ENCODE data around the gene CDC25B. TPM values are rescaled to one million over a fixed set of nuclear protein-coding genes. Genes with fewer than 3 reads are reported as not detected.

CDC25B gene
- total and polyA plus RNA-seq, 4 donors = 4.4 to 12.9 (median 9.2) TPM

DNA sequence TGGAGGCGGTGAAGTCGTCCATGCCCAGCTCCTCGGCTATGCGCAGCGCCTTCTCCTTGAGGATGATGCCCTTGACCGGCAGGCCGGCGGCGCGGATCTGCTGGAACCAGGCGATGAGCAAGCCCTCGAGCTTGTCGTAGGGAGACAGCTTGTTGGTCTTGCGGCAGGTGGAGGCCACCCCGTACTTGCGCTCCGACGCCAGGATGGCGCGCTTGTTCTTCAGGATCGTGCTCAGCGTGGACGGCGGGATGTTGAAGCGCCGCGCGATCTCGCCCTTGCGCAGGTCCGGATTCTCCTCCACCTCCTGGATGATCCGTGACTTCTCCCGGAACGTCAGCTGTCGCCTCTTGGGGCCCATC, 10.0 kb upstream of the CDC25B start:
- peak; percentile 49 for DNase-seq (ENCODE audit: low spot score)
- no peaks in the 10 kb centered on the region for H3K9me3 ChIP-seq (ENCODE audit: control insufficient read depth in 4 of 4, low read length in 3 of 4)
- no peaks in the 10 kb centered on the region for H3K27me3 ChIP-seq (ENCODE audit: control insufficient read depth in 4 of 4, insufficient read depth in 4 of 4, low read length in 3 of 4)
- H3K9ac ChIP-seq (ENCODE audit: low read depth in 1 of 2, low read length in 2 of 2) = no peak overlapping the region
- TF ChIP-seq RAD21 (IDR thresholded peaks at IDR 0.05) (no peak), FOXA1 (IDR thresholded peaks at IDR 0.05) (no peak), HNF4A (conservative IDR thresholded peaks at IDR 0.05) (no peak), NR2F2 (IDR thresholded peaks at IDR 0.05) (no peak), TAF1 (conservative IDR thresholded peaks at IDR 0.05) (no peak), RXRA (IDR thresholded peaks at IDR 0.05) (no peak), HNF4G (IDR thresholded peaks at IDR 0.05) (no peak), EGR1 (IDR thresholded peaks at IDR 0.05; ENCODE audit: low read depth in 2 of 2) (no peak), GABPA (IDR thresholded peaks at IDR 0.05 in 1 of 2, conservative IDR thresholded peaks at IDR 0.05 in 1 of 2) (no peak), YY1 (IDR thresholded peaks at IDR 0.05) (no peak), SP1 (IDR thresholded peaks at IDR 0.05) (no peak), JUND (IDR thresholded peaks at IDR 0.05) (no peak), FOXA2 (IDR thresholded peaks at IDR 0.05) (no peak)
- TF ChIP-seq, protein P1, sequence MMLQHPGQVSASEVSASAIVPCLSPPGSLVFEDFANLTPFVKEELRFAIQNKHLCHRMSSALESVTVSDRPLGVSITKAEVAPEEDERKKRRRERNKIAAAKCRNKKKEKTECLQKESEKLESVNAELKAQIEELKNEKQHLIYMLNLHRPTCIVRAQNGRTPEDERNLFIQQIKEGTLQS (IDR thresholded peaks at IDR 0.05) = no peak
- TF ChIP-seq, protein P2, sequence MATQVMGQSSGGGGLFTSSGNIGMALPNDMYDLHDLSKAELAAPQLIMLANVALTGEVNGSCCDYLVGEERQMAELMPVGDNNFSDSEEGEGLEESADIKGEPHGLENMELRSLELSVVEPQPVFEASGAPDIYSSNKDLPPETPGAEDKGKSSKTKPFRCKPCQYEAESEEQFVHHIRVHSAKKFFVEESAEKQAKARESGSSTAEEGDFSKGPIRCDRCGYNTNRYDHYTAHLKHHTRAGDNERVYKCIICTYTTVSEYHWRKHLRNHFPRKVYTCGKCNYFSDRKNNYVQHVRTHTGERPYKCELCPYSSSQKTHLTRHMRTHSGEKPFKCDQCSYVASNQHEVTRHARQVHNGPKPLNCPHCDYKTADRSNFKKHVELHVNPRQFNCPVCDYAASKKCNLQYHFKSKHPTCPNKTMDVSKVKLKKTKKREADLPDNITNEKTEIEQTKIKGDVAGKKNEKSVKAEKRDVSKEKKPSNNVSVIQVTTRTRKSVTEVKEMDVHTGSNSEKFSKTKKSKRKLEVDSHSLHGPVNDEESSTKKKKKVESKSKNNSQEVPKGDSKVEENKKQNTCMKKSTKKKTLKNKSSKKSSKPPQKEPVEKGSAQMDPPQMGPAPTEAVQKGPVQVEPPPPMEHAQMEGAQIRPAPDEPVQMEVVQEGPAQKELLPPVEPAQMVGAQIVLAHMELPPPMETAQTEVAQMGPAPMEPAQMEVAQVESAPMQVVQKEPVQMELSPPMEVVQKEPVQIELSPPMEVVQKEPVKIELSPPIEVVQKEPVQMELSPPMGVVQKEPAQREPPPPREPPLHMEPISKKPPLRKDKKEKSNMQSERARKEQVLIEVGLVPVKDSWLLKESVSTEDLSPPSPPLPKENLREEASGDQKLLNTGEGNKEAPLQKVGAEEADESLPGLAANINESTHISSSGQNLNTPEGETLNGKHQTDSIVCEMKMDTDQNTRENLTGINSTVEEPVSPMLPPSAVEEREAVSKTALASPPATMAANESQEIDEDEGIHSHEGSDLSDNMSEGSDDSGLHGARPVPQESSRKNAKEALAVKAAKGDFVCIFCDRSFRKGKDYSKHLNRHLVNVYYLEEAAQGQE (IDR thresholded peaks at IDR 0.05) = no peak
- TF ChIP-seq, protein P3, sequence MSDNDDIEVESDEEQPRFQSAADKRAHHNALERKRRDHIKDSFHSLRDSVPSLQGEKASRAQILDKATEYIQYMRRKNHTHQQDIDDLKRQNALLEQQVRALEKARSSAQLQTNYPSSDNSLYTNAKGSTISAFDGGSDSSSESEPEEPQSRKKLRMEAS (IDR thresholded peaks at IDR 0.05) = no peak
- TF ChIP-seq, protein P4, sequence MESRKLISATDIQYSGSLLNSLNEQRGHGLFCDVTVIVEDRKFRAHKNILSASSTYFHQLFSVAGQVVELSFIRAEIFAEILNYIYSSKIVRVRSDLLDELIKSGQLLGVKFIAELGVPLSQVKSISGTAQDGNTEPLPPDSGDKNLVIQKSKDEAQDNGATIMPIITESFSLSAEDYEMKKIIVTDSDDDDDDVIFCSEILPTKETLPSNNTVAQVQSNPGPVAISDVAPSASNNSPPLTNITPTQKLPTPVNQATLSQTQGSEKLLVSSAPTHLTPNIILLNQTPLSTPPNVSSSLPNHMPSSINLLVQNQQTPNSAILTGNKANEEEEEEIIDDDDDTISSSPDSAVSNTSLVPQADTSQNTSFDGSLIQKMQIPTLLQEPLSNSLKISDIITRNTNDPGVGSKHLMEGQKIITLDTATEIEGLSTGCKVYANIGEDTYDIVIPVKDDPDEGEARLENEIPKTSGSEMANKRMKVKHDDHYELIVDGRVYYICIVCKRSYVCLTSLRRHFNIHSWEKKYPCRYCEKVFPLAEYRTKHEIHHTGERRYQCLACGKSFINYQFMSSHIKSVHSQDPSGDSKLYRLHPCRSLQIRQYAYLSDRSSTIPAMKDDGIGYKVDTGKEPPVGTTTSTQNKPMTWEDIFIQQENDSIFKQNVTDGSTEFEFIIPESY (IDR thresholded peaks at IDR 0.05) = no peak
- TF ChIP-seq, protein P5, sequence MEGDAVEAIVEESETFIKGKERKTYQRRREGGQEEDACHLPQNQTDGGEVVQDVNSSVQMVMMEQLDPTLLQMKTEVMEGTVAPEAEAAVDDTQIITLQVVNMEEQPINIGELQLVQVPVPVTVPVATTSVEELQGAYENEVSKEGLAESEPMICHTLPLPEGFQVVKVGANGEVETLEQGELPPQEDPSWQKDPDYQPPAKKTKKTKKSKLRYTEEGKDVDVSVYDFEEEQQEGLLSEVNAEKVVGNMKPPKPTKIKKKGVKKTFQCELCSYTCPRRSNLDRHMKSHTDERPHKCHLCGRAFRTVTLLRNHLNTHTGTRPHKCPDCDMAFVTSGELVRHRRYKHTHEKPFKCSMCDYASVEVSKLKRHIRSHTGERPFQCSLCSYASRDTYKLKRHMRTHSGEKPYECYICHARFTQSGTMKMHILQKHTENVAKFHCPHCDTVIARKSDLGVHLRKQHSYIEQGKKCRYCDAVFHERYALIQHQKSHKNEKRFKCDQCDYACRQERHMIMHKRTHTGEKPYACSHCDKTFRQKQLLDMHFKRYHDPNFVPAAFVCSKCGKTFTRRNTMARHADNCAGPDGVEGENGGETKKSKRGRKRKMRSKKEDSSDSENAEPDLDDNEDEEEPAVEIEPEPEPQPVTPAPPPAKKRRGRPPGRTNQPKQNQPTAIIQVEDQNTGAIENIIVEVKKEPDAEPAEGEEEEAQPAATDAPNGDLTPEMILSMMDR (IDR thresholded peaks at IDR 0.05; ENCODE audit: low read depth, low read length, missing input control) = no peak
- 4% methylated on average over 35 of the region's 35 CpGs for WGBS
- peak overlapping the region; percentile 62 to 72 for H3K27ac ChIP-seq (ENCODE audit: low read depth in 1 of 2, low read length in 2 of 2)
- peaks cover 11 to 36% (median 25%) of the 10 kb centered on the region in 4 donors for H3K4me1 ChIP-seq (ENCODE audit: control insufficient read depth in 4 of 4, insufficient read depth in 4 of 4, low read length in 3 of 4)
- peak overlapping the region; percentile 76 to 89 (median 80) for H3K4me3 ChIP-seq (ENCODE audit: low read depth in 1 of 3, low read length in 3 of 3)
- peaks cover 0 to 5% (median 0%) of the 10 kb centered on the region in 4 donors for H3K36me3 ChIP-seq (ENCODE audit: control insufficient read depth in 4 of 4, insufficient read depth in 3 of 4, low read depth in 1 of 4, low read length in 3 of 4)
